NCI-H82 treated with DMSO at 0.1 percent for 48 hours (cell line): ENCODE results near the gene MR1.
"Not testable (repeated sequence)": the region's sequence is repeated elsewhere in the genome, so short reads cannot be mapped to it uniquely, and the experiment has no call there.

Experiments used
- DNase-seq: peaks from one replicate; lab custom pipeline; 2025; ENCODE audit not compliant: unreplicated experiment; lab: John Stamatoyannopoulos, UW

The MR1 gene

DNA sequence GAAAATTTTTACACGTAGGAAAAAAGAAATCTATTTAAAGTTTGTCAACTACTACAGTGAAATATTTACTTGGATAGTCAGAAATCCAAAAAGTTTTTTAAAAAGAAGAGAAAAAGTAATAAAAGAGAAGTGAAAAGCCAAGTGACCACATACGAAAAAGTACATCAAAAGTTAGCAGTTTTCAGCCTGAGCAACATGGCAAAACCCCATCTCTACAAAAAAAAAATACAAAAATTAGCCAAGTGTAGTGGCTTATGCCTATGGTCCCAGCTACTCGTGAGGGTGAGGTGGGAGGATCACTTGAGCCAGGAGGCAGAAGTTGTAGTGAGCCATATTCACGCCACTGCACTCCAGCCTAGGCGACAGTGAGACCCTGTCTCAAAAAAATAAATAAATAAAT lies 5.2 kb upstream of the MR1 start:
- DNase-seq = no peak

DNA sequence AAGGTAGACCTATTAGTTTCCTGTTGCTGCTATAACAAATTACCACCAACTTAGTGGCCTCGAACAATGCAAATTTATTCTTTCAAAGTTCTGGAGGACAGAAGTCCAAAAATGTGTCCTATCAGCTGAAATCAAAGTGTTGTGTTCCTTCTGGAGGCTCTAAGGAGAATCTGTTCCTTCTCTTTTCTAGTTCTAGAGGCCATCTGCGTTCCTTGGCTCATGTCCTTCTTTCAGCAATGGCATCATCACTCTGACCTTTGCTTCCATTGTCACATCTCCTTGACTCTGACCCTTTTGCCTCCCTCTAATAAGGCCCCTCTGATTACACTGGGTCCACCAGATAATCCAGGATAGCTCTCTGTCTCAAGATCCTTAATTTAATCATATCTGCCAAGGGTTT lies 1.2 kb upstream of the MR1 start:
- DNase-seq = no peak

- DNase-seq = no peak
Measured at GRCh38 chr1:181033128-181033798, 520 bp upstream of the MR1 start.

DNA sequence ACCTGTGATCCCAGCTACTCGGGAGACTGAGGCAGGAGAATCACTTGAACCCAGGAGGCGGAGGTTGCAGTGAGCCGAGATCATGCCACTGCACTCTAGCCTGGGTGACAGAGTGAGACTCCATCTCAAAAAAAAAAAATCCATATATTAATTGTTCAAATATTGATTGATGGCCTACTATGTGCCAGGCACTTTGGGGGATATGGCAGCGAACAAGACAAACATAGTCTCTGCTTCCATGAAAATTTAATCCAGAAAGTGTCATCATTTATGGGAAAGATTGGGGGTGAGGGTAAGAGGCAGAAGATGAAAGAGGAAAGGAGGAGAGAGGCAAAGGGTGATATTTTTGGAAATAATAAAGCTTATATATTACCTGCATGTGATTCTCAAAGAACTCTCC lies 1.4 kb downstream of the MR1 start:
- DNase-seq = not testable (repeated sequence)

DNA sequence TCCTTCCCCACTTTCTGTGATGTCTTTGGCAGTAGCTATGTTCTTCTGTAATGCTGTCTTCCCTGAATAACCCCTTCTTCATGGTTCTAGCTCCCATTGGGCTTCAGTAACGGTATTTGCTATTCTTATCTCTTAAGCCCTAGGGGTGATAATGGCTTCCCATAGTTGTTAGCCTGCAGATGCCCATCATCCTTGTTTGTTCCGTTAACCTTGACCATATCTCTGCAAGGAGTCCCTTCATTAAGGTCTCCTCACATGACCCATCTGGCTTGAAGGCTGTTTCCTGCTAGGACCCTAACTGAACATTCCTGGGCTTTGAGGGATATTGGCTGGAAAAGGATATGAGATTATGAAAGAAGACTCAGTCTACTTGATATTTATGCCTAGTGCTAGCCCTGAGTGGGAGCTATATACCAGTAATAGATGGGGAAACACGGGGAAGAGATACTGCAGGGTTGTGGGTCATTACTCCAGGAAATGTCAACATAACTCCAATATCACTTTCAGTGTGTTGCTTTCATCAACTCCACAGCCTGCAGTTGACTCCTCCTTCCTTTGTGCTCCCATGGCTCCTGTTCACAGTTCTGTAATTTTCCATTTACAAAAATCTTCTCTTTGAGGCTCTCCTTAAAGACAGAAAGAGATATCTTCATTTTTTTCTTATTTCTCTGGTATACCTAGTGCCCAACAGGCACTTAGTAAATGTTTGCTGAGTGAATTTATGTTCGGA lies 2.5 kb downstream of the MR1 start:
- no peak for DNase-seq

DNA sequence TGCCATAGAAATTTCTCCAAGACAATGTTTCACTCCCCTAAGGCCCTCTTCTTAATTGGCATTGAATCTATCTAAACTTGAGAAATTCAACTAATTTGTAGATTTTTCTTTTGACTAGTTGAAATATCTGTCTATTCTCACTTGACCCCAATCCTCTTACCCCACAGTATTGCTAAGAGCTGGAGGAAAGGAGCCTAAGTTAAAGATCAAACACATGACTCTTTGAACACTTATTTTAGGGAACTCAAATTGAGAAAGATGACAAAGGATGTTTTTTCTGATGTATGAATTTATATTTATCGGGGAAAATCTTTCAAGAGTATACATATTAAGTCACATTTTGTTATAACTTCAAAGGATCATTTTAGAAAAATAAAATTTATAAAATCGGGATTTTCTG lies 3.6 kb downstream of the MR1 start:
- DNase-seq = no peak

- DNase-seq = peak; percentile 81
Measured at GRCh38 chr1:181038399-181038873, 4.7 kb downstream of the MR1 start.

- DNase-seq = no peak
Measured at GRCh38 chr1:181040284-181040865, 6.6 kb downstream of the MR1 start.

GRCh38 chr1:181043025-181043888 lies 9.5 kb downstream of the MR1 start:
- DNase-seq = no peak

GRCh38 chr1:181044449-181044966 lies 10.7 kb downstream of the MR1 start:
- no peak for DNase-seq

- not testable (repeated sequence) for DNase-seq
Measured at GRCh38 chr1:181045946-181046345, 12.2 kb downstream of the MR1 start.

DNA sequence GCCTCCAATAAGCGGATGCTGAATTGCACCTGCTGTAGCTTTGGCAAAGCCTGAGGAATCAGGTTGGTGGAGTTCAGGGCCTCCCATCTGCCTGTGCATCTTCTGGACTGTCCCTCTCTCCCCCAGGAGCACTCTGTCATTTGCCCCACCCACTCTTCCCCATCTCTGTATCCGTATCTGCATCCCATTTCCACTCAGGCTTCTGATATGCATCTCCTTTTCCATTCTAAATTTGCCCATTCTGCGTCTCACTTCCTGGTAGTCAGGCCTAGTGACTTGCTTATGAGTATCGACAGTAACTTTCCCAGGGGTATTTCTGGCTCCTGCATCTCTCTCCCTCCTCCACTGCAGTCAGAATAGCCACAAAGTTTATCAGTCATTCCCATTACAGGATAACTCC lies 15.6 kb downstream of the MR1 start:
- no peak for DNase-seq

GRCh38 chr1:181050922-181051321 lies 17.1 kb downstream of the MR1 start:
- DNase-seq = no peak

- DNase-seq = no peak
Measured at GRCh38 chr1:181056560-181056959, 22.8 kb downstream of the MR1 start.

GRCh38 chr1:181057079-181057478 lies 23.3 kb downstream of the MR1 start:
- DNase-seq = no peak

DNA sequence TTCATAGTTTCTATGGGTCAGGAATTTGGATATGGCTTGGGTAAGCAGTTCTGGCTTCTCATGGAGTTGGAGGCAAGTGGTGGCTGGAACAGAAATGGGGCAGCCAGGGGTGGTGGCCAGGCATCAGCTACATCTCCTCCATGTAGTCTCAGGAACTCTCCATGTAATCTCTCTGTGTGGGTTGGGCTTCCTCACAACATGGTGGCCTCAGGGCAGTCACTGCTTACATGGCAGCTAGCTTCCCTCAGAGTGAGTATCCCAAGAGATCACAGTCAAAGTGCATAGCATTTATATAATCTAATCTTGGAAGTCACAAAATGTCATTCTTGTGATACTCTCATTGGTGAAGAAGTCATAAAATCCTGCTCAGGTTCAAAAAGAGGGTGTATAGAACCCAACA lies 25.7 kb downstream of the MR1 start:
- no peak for DNase-seq

DNA sequence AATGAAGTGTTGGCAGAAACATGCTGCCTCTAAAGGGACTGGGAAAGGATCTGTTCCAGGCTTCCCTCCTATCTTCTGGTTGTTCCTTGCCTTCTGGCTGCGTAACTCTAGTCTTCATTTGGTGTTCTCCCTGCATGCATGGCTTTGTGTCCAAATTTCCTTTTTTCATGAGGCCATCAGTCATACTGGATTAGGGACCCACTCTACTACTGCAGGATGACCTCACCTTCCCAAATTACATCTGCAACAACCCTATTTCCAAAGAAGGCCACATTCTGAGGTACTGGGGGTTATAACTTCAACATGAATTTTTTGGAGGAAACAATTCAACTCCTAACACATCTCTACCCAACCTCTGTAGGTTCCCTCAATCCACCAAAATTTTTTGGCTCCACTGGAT lies 26.3 kb downstream of the MR1 start:
- no peak for DNase-seq

DNA sequence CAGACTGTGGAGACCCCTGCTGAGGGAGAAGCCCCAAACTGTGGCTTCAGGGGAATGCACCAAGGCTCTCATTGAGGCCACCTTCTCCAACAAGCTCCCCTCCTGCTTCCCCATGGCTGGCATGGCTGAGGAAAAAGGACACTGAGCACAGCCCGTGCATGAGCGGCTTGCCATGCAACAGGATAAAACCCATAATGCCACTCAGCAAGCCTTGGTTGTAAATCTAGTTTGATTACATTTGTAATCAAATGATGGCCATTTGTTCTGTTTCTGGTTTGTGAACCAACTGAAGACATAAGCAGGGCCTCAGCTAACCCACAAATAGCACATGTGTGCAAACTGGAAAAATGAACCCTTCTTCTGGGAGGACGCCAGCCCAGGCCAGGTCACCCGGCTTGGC lies 27.2 kb downstream of the MR1 start:
- DNase-seq = not testable (repeated sequence)

- no peak for DNase-seq
Measured at GRCh38 chr1:181061487-181061886, 27.7 kb downstream of the MR1 start.

- DNase-seq = no peak
Measured at GRCh38 chr1:181061891-181062835, 28.4 kb downstream of the MR1 start.
